ENCODE measurements around the gene POLA1. TPM values are rescaled to one million over a fixed set of nuclear protein-coding genes. Genes with fewer than 3 reads are reported as not detected.
A peak's percentile ranks its signal among the peaks of the same experiment; 100 is the strongest.

Gene POLA1
- total and polyA plus RNA-seq, 12 donors: 2.2 to 11.0 (median 5.9) TPM

- Histone ChIP-seq H3K9me3 (replicated peaks in 1 of 3) (no peaks in the 10 kb centered on the region), H3K36me3 (replicated peaks in 1 of 2) (no peaks in the 10 kb centered on the region), H3K27me3 (peaks cover 1% of the 10 kb centered on the region), H3K4me1 (replicated peaks in 1 of 2) (no peaks in the 10 kb centered on the region), H3K27ac (no peak overlapping the region), H3K4me3 (no peak overlapping the region)
- TF ChIP-seq CTCF (IDR thresholded peaks at IDR 0.05) (no peak), POLR2A (IDR thresholded peaks at IDR 0.05) (no peak)
- DNase-seq: no peak
- intact Hi-C loops (cut with DNase I): no loop called here
- WGBS, 4 donors: 13 to 59% (median 49%) methylated on average over 1 to 2 of the region's 2 CpGs
Measured at GRCh38 chrX:24673424-24673823, 20.3 kb upstream of the POLA1 start.

DNA sequence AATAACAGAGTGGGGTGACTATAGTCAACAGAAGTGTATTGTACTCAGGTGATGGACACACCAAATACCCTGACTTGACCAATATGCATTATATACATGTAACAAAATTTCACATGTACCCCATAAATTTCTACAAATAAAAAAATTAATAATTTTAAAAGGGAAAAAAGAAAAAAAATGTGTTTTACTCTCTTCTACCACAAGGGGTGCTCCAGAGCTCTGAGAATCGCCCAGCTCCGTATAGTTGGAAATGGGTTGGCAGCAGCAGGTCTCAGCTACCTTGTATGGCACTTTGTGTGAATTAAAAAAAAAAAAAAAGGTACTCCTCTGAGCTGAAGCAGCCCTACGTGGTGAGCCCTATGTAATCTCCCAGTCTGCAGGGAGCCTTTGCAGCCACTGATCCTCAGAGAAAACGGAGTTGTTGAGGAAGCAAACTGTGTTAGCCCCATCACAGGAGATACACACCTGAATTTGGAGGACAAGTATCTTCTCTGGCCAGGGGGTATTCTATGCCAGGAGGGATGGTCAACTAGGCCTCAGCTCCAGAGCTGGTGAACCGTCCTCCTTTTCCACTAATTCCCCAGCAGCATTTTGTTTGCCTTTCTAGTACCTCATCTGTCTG lies 17.2 kb upstream of the POLA1 start:
- Histone ChIP-seq H3K36me3 (replicated peaks in 1 of 2) (no peaks in the 10 kb centered on the region), H3K27ac (no peak overlapping the region), H3K9me3 (replicated peaks in 1 of 3) (no peaks in the 10 kb centered on the region), H3K27me3 (peaks cover 18% of the 10 kb centered on the region), H3K4me3 (no peak overlapping the region), H3K4me1 (replicated peaks in 1 of 2) (no peaks in the 10 kb centered on the region)
- peak in 1 of 7 donors; percentile 10 for DNase-seq
- WGBS, 4 donors: 0 to 40% (median 21%) methylated on average over 2 to 5 of the region's 5 CpGs
- no peak for TF ChIP-seq POLR2A (IDR thresholded peaks at IDR 0.05)
- peak in 5 of 6 experiments; percentile 13 to 60 (median 41) for TF ChIP-seq CTCF (IDR thresholded peaks at IDR 0.05)
- intact Hi-C loops (cut with DNase I): no loop called here

- Histone ChIP-seq H3K27me3 (peaks cover 18% of the 10 kb centered on the region), H3K4me3 (no peak overlapping the region), H3K9me3 (replicated peaks in 1 of 3) (no peaks in the 10 kb centered on the region), H3K36me3 (replicated peaks in 1 of 2) (no peaks in the 10 kb centered on the region), H3K27ac (no peak overlapping the region), H3K4me1 (replicated peaks in 1 of 2) (no peaks in the 10 kb centered on the region)
- intact Hi-C loops (cut with DNase I): no loop called here
- TF ChIP-seq POLR2A (IDR thresholded peaks at IDR 0.05): no peak
- no peak for TF ChIP-seq CTCF (IDR thresholded peaks at IDR 0.05)
- DNase-seq: no peak
- 69 to 93% (median 82%) methylated on average over 2 to 7 of the region's 7 CpGs for WGBS, 4 donors
Measured at GRCh38 chrX:24682739-24683432, 10.8 kb upstream of the POLA1 start.

DNA sequence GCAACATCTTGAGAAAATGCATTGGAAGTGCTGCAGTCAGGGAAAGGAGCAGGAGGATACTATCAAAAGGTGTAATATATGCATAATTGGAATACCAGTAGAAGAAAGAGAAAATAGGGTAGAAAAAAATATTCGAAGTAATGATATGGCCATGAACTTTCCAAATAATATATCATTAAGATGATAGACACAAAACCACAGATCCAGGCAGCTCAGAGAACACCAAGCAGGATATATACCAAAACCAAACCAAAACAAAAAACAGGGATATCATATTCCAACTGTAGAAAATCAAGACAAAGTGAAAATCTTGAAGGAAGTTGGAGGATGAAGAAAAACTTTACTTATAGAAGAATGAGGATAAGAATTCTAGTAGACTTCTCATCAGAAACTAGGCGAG lies 9.7 kb upstream of the POLA1 start:
- Histone ChIP-seq H3K36me3 (replicated peaks in 1 of 2) (no peaks in the 10 kb centered on the region), H3K4me1 (replicated peaks in 1 of 2) (no peaks in the 10 kb centered on the region), H3K9me3 (replicated peaks in 1 of 3) (no peaks in the 10 kb centered on the region), H3K27me3 (peaks cover 10% of the 10 kb centered on the region), H3K27ac (no peak overlapping the region), H3K4me3 (no peak overlapping the region)
- WGBS, 4 donors: 69 to 78% (median 74%) methylated on average over 2 of the region's 2 CpGs
- no peak for TF ChIP-seq CTCF (IDR thresholded peaks at IDR 0.05)
- TF ChIP-seq POLR2A (IDR thresholded peaks at IDR 0.05): no peak
- no peak for DNase-seq
- intact Hi-C loops (cut with DNase I): no loop called here

Data from adrenal gland (tissue), 12 donors.